ENCODE data around the gene S100A5. TPM values are rescaled to one million over a fixed set of nuclear protein-coding genes. Genes with fewer than 3 reads are reported as not detected.

Gene S100A5
- total RNA-seq, 1 donor from 2014 or later: not detected

GRCh38 chr1:153506386-153506785 lies 34.3 kb downstream of the S100A5 start:
- DNase-seq (ENCODE audit: low read depth, low spot score): no peak
- H3K27me3 Mint-ChIP-seq (ENCODE audit: low read depth): no peaks in the 10 kb centered on the region
- peaks cover 6% of the 10 kb centered on the region for H3K4me1 Mint-ChIP-seq
- H3K27ac Mint-ChIP-seq (ENCODE audit: unreplicated experiment): peak overlapping the region; percentile 57
- no peaks in the 10 kb centered on the region for H3K36me3 Mint-ChIP-seq (ENCODE audit: low read depth)
- H3K9me3 Mint-ChIP-seq: no peaks in the 10 kb centered on the region
- no peak overlapping the region for H3K4me3 Mint-ChIP-seq
- TF ChIP-seq CTCF (conservative IDR thresholded peaks at IDR 0.05): no peak

- Mint-ChIP-seq H3K4me1 (no peaks in the 10 kb centered on the region), H3K9me3 (no peaks in the 10 kb centered on the region), H3K27me3 (ENCODE audit: low read depth) (peaks cover 3% of the 10 kb centered on the region), H3K27ac (ENCODE audit: unreplicated experiment) (no peak overlapping the region), H3K36me3 (ENCODE audit: low read depth) (no peaks in the 10 kb centered on the region), H3K4me3 (no peak overlapping the region)
- DNase-seq (ENCODE audit: low read depth, low spot score): no peak
- TF ChIP-seq CTCF (conservative IDR thresholded peaks at IDR 0.05): no peak
Observed at GRCh38 chr1:153505576-153505975, 35.2 kb downstream of the S100A5 start.

- no peak overlapping the region for H3K4me3 Mint-ChIP-seq
- H3K9me3 Mint-ChIP-seq: no peaks in the 10 kb centered on the region
- no peaks in the 10 kb centered on the region for H3K4me1 Mint-ChIP-seq
- peaks cover 20% of the 10 kb centered on the region for H3K27me3 Mint-ChIP-seq (ENCODE audit: low read depth)
- H3K36me3 Mint-ChIP-seq (ENCODE audit: low read depth): no peaks in the 10 kb centered on the region
- no peak overlapping the region for H3K27ac Mint-ChIP-seq (ENCODE audit: unreplicated experiment)
- TF ChIP-seq CTCF (conservative IDR thresholded peaks at IDR 0.05): no peak
- DNase-seq (ENCODE audit: low read depth, low spot score): no peak
Observed at GRCh38 chr1:153503766-153504165, 37.0 kb downstream of the S100A5 start.

GRCh38 chr1:153498746-153499145 lies 42.0 kb downstream of the S100A5 start:
- Mint-ChIP-seq H3K9me3 (no peaks in the 10 kb centered on the region), H3K27me3 (ENCODE audit: low read depth) (peaks cover 48% of the 10 kb centered on the region), H3K4me3 (no peak overlapping the region), H3K36me3 (ENCODE audit: low read depth) (no peaks in the 10 kb centered on the region), H3K27ac (ENCODE audit: unreplicated experiment) (no peak overlapping the region), H3K4me1 (peaks cover 10% of the 10 kb centered on the region)
- DNase-seq (ENCODE audit: low read depth, low spot score): no peak
- no peak for TF ChIP-seq CTCF (conservative IDR thresholded peaks at IDR 0.05)

- H3K4me1 Mint-ChIP-seq: peaks cover 15% of the 10 kb centered on the region
- no peak for TF ChIP-seq CTCF (conservative IDR thresholded peaks at IDR 0.05)
- H3K4me3 Mint-ChIP-seq: no peak overlapping the region
- H3K27me3 Mint-ChIP-seq (ENCODE audit: low read depth): peaks cover 45% of the 10 kb centered on the region
- DNase-seq (ENCODE audit: low read depth, low spot score): no peak
- no peaks in the 10 kb centered on the region for H3K9me3 Mint-ChIP-seq
- peak overlapping the region; percentile 8 for H3K27ac Mint-ChIP-seq (ENCODE audit: unreplicated experiment)
- no peaks in the 10 kb centered on the region for H3K36me3 Mint-ChIP-seq (ENCODE audit: low read depth)
Observed at GRCh38 chr1:153495536-153495935, 45.2 kb downstream of the S100A5 start.
